Cardiac fibroblast (primary cell): ENCODE measurements around the gene TMEM217.

Experiments
- DNase-seq, 2 donors: peaks; one replicate each; pipeline versions ENCODE4 v3.0.0 to v3.0.0-alpha.2; 2010; ENCODE audit warnings: low read depth in 2 of 2
- H3K4me3 ChIP-seq, 2 donors: replicated peaks in 1 of 2; 1 replicate in 1 of 2; 2 replicates in 1 of 2; pipeline ENCODE4 v1.5.1; 2011; ENCODE audit warnings: low read depth in 2 of 2, low read length in 2 of 2, mild to moderate bottlenecking in 2 of 2, moderate library complexity in 1 of 2
- CTCF ChIP-seq: IDR thresholded peaks from one replicate; pipeline ENCODE4 v1.5.1; 2011; ENCODE audit warnings: low read depth, mild to moderate bottlenecking, low read length, inconsistent platforms

The TMEM217 gene

GRCh38 chr6:37232430-37233017 lies 25.4 kb downstream of the TMEM217 start:
- H3K4me3 ChIP-seq = no peak overlapping the region
- DNase-seq = no peak

GRCh38 chr6:37230104-37230503 lies 27.8 kb downstream of the TMEM217 start:
- DNase-seq = no peak
- no peak overlapping the region for H3K4me3 ChIP-seq

More at GRCh38 chr6:37232430-37233017, 25.4 kb downstream of the TMEM217 start:
- no peak for TF ChIP-seq CTCF

GRCh38 chr6:37225350-37226169 lies 32.4 kb downstream of the TMEM217 start:
- no peak for DNase-seq
- no peak for TF ChIP-seq CTCF
- H3K4me3 ChIP-seq = no peak overlapping the region

More at GRCh38 chr6:37230104-37230503, 27.8 kb downstream of the TMEM217 start:
- no peak for TF ChIP-seq CTCF

- no peak for TF ChIP-seq CTCF
- peak overlapping the region in 1 of 2 donors; percentile 65 for H3K4me3 ChIP-seq
- DNase-seq = no peak
Observed at GRCh38 chr6:37222992-37223391, 35.0 kb downstream of the TMEM217 start.

- H3K4me3 ChIP-seq = peak overlapping the region; percentile 57 to 65
- peak; percentile 85 to 91 for DNase-seq
- TF ChIP-seq CTCF = no peak
Observed at GRCh38 chr6:37222125-37222967, 35.6 kb downstream of the TMEM217 start.

- H3K4me3 ChIP-seq = peak overlapping the region; percentile 57 to 65
- TF ChIP-seq CTCF = no peak
- no peak for DNase-seq
Observed at GRCh38 chr6:37221585-37222124, 36.3 kb downstream of the TMEM217 start.
